Loucy (cell line): Measurements from ENCODE around the gene RACGAP1.

Experiments
- H2AFZ ChIP-seq: fragments of 200-600 bp; sonication (generic); 2 replicates; pipeline ENCODE4 v1.6.0; 2016; ENCODE audit warnings: antibody characterized with exemption, mild to moderate bottlenecking, low read length, moderate library complexity
- H3F3A ChIP-seq: fragments of 200-600 bp; 2 replicates; pipeline ENCODE4 v1.6.0; 2016; ENCODE audit warnings: antibody characterized with exemption, low read depth, mild to moderate bottlenecking
- H3K27me3 ChIP-seq: fragments of 200-600 bp; sonication (generic); 2 replicates; pipeline ENCODE4 v1.6.1; 2014; ENCODE audit warnings: low read length, mild to moderate bottlenecking; ENCODE audit not compliant: insufficient read depth, poor library complexity, severe bottlenecking
- H3K36me3 ChIP-seq: fragments of 200-600 bp; sonication (generic); 2 replicates; pipeline ENCODE4 v1.6.1; 2016; ENCODE audit warnings: low read length; ENCODE audit not compliant: insufficient read depth
- H3K4me1 ChIP-seq: fragments of 200-600 bp; sonication (generic); 2 replicates; pipeline ENCODE4 v1.5.1; 2014; ENCODE audit warnings: low read length, mild to moderate bottlenecking; ENCODE audit not compliant: insufficient read depth, poor library complexity, severe bottlenecking
- H3K4me2 ChIP-seq: fragments of 200-600 bp; sonication (generic); 2 replicates; pipeline ENCODE4 v1.6.0; 2014; ENCODE audit warnings: antibody characterized with exemption, low read length, low read depth, mild to moderate bottlenecking; ENCODE audit not compliant: poor library complexity, severe bottlenecking
- H3K4me3 ChIP-seq: fragments of 200-600 bp; sonication (generic); 2 replicates; pipeline ENCODE4 v1.5.1; 2014; ENCODE audit warnings: low read length, mild to moderate bottlenecking, mixed read lengths; ENCODE audit not compliant: poor library complexity, severe bottlenecking
- H3K79me2 ChIP-seq: fragments of 200-600 bp; sonication (generic); 2 replicates; pipeline ENCODE4 v1.6.1; 2014; ENCODE audit warnings: low read length; ENCODE audit not compliant: insufficient read depth
- H3K9ac ChIP-seq: fragments of 200-600 bp; sonication (generic); 2 replicates; pipeline ENCODE4 v1.6.0; 2014; ENCODE audit warnings: mild to moderate bottlenecking, low read depth, low read length, moderate library complexity; ENCODE audit not compliant: poor library complexity, severe bottlenecking
- H3K9me2 ChIP-seq: fragments of 200-600 bp; sonication (generic); replicated peaks from 2 replicates; pipeline ENCODE4 v1.6.1; 2016; ENCODE audit warnings: low read depth, low read length, mixed read lengths
- H3K9me3 ChIP-seq: fragments of 200-600 bp; sonication (generic); 2 replicates; pipeline ENCODE4 v1.6.1; 2014; ENCODE audit warnings: mild to moderate bottlenecking, antibody characterized with exemption, low read length, low read depth; ENCODE audit not compliant: insufficient read depth
- H4K20me1 ChIP-seq: fragments of 200-600 bp; sonication (generic); 2 replicates; pipeline ENCODE4 v1.6.0; 2014; ENCODE audit warnings: antibody characterized with exemption, low read length, mild to moderate bottlenecking; ENCODE audit not compliant: insufficient read depth, poor library complexity, severe bottlenecking
- EZH2phosphoT487 ChIP-seq: fragments of 200-600 bp; IDR thresholded peaks from 2 replicates; pipeline ENCODE4 v1.6.1; 2018; ENCODE audit warnings: antibody characterized with exemption, mild to moderate bottlenecking, moderate library complexity, borderline replicate concordance
- TF ChIP-seq, protein P1 (sequence below): fragments of 200-600 bp; sonication (generic); conservative IDR thresholded peaks from 2 replicates; pipeline ENCODE4 v1.5.1; 2014; ENCODE audit warnings: mild to moderate bottlenecking, antibody characterized with exemption, low read length

The RACGAP1 gene

GRCh38 chr12:49959685-49960473 lies 65.4 kb downstream of the RACGAP1 start:
- no peaks in the 10 kb centered on the region for H3K9me2 ChIP-seq
- peak overlapping the region; percentile 75 for H3K9ac ChIP-seq
- H3K79me2 ChIP-seq: 0 out of 2 replicates have a peak, but pooled peaks cover 4% of the 10 kb centered on the region
- H4K20me1 ChIP-seq: no peaks in the 10 kb centered on the region
- H3K4me3 ChIP-seq: peak overlapping the region; percentile 57
- H3K27me3 ChIP-seq: no peaks in the 10 kb centered on the region
- 0 out of 2 replicates have a peak, but pooled peaks cover 3% of the 10 kb centered on the region for H3F3A ChIP-seq
- peak overlapping the region; percentile 76 for H3K4me2 ChIP-seq
- no peak for TF ChIP-seq EZH2phosphoT487
- TF ChIP-seq, protein P1, sequence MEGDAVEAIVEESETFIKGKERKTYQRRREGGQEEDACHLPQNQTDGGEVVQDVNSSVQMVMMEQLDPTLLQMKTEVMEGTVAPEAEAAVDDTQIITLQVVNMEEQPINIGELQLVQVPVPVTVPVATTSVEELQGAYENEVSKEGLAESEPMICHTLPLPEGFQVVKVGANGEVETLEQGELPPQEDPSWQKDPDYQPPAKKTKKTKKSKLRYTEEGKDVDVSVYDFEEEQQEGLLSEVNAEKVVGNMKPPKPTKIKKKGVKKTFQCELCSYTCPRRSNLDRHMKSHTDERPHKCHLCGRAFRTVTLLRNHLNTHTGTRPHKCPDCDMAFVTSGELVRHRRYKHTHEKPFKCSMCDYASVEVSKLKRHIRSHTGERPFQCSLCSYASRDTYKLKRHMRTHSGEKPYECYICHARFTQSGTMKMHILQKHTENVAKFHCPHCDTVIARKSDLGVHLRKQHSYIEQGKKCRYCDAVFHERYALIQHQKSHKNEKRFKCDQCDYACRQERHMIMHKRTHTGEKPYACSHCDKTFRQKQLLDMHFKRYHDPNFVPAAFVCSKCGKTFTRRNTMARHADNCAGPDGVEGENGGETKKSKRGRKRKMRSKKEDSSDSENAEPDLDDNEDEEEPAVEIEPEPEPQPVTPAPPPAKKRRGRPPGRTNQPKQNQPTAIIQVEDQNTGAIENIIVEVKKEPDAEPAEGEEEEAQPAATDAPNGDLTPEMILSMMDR: no peak
- no peaks in the 10 kb centered on the region for H3K9me3 ChIP-seq
- H3K36me3 ChIP-seq: no peaks in the 10 kb centered on the region
- H3K4me1 ChIP-seq: peaks cover 80% of the 10 kb centered on the region
- H2AFZ ChIP-seq: no peak overlapping the region

DNA sequence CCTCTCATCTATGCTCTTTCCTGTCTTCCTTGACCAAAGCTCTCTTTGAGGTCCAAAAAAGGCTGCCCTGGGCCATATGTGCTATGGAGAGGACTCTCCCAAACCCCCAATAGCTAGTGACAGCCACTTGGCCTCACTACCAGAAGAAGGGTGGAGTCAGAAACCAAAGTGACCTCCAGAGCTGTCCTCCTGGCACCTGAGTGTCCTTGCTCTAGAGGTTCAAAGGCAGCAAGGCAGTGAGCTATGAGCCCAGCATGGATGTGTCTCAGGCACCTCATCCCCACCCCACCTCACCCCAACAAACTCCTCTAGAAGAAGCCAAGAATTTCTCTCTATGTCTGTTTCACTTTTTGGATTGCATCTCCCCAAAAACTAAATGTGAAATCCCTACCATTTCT lies 67.7 kb downstream of the RACGAP1 start:
- Histone ChIP-seq H2AFZ (no peak overlapping the region), H3K4me3 (no peak overlapping the region), H3K9me3 (no peaks in the 10 kb centered on the region), H3K4me2 (no peak overlapping the region), H3K79me2 (0 out of 2 replicates have a peak, but pooled peaks cover 4% of the 10 kb centered on the region), H4K20me1 (no peaks in the 10 kb centered on the region), H3K36me3 (no peaks in the 10 kb centered on the region), H3F3A (0 out of 2 replicates have a peak, but pooled peaks cover 3% of the 10 kb centered on the region), H3K4me1 (peaks cover 76% of the 10 kb centered on the region), H3K27me3 (no peaks in the 10 kb centered on the region), H3K9ac (no peak overlapping the region), H3K9me2 (no peaks in the 10 kb centered on the region)
- TF ChIP-seq, protein P1: no peak
- no peak for TF ChIP-seq EZH2phosphoT487

- Histone ChIP-seq H3K4me1 (peaks cover 80% of the 10 kb centered on the region), H3K9me3 (no peaks in the 10 kb centered on the region), H4K20me1 (no peaks in the 10 kb centered on the region), H2AFZ (no peak overlapping the region), H3K4me2 (peak overlapping the region; percentile 54), H3F3A (0 out of 2 replicates have a peak, but pooled peaks cover 3% of the 10 kb centered on the region), H3K27me3 (no peaks in the 10 kb centered on the region), H3K36me3 (no peaks in the 10 kb centered on the region), H3K9me2 (no peaks in the 10 kb centered on the region), H3K4me3 (no peak overlapping the region), H3K9ac (peak overlapping the region; percentile 26), H3K79me2 (0 out of 2 replicates have a peak, but pooled peaks cover 1% of the 10 kb centered on the region)
- no peak for TF ChIP-seq EZH2phosphoT487
- TF ChIP-seq, protein P1: no peak
These were observed 68.4 kb downstream of the RACGAP1 start for GRCh38 chr12:49956663-49957569.
